ENCODE results near the gene CLDN10.

GRCh38 chr13:95601216-95601615, 48.7 kb downstream of the CLDN10 start:
- TF ChIP-seq RXRA (IDR thresholded peaks at IDR 0.05; ENCODE audit: insufficient read depth, low read depth, low read length) (no peak), EP300 (IDR thresholded peaks at IDR 0.05; ENCODE audit: borderline replicate concordance in 1 of 2, low read depth in 2 of 2, low read length in 2 of 2) (no peak), YY1 (IDR thresholded peaks at IDR 0.05; ENCODE audit: low read depth, low read length) (no peak), TEAD4 (IDR thresholded peaks at IDR 0.05; ENCODE audit: low read depth, low read length) (no peak), CTCF (IDR thresholded peaks at IDR 0.05; ENCODE audit: control extremely low read depth in 1 of 3, insufficient read depth in 1 of 3, low read depth in 1 of 3, low read length in 3 of 3) (no peak), TAF1 (IDR thresholded peaks at IDR 0.05; ENCODE audit: low read depth, low read length) (no peak), RAD21 (IDR thresholded peaks at IDR 0.05 in 1 of 2, conservative IDR thresholded peaks at IDR 0.05 in 1 of 2; ENCODE audit: low read depth in 2 of 2, low read length in 2 of 2) (no peak)
